EL (cell line): ENCODE data around the gene FAM25G.
A peak's percentile ranks its signal among the peaks of the same experiment; 100 is the strongest.
"Not testable (repeated sequence)": the region's sequence is repeated elsewhere in the genome, so short reads cannot be mapped to it uniquely, and the experiment has no call there.

Experiments used
- DNase-seq: peaks from one replicate; pipeline ENCODE4 v3.0.0-alpha.2; 2016

The FAM25G gene

GRCh38 chr10:47462577-47463358, 28.7 kb downstream of the FAM25G start:
- not testable (repeated sequence) for DNase-seq

DNA sequence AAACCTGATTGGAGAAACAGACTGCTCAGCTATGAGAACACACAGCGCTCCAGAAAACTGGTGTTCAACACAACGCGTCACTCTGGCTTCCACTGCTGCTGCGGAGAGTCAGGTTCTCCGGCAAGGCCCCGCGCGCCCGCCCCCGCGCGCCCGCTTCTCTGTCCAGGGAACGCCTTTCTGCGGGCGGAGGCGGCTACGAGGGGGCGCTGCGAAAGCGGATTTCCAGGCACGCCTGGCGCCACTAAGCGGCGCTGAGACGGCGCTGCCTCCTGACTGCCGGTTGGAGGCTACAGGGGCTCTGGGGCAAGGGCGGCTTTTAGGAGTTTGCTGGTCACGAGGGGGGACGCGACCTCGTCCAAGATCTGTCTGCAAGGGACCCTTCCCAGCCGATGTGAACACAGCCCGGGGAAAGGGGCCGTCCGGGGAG, 30.2 kb downstream of the FAM25G start:
- DNase-seq, result peak; percentile 56

GRCh38 chr10:47458466-47459154, 32.9 kb downstream of the FAM25G start:
- peak; percentile 79 for DNase-seq

DNA sequence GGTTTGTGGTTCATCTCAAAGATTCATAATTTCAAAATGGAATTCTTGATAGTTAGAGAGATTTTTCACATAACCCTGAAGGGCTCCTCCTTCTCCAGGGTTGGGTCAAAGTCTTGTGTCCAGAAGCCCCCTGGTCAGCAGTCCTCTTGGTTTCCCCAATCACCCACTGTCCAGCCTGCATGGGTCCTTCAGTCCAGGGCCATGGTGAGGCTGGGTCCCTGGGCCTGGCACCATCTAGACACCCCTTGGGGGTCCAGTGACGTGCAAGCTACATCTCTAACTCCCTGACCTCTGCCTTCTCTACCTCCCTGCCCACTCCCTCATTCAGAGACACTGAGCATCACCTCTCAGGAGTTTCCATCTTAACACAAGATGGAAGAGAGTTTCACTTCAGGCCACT, 33.7 kb downstream of the FAM25G start:
- no peak for DNase-seq

- no peak for DNase-seq
These were observed 34.0 kb downstream of the FAM25G start for GRCh38 chr10:47457528-47457820.

DNA sequence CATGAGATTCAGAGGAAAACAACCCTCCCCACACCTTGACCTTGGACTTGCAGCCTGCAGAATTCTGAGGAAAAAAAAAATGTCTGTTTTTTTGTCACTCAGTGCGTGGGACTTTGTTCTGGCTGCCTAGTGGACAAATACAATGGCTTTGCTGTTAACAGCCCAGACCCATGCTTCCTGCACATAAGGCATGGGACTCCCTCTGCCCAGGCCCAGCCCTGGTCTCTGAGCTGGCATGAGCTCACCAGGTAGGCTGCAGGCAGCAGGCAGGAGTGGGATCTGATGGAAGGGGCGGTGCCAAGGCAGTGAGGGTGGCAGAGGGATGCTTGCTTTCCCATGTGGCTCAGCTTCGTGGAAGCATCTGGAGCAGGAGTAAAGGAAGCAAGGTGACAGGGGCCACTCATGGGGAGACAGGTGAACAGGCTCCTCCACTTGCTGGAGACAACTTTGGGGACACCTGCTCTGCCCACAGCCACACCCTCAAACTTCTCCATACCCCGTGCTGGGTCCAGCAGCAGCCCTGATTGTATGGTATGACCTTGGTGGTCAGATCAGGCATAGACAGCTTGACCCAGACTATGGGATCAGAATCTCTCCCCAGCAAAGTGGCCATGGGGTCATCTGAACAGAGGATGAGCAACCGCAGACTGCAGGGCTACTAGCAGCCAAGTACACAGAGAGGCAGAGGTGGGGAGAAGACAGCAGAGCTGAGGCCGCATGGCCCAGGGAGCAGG, 34.5 kb downstream of the FAM25G start:
- no peak for DNase-seq

DNA sequence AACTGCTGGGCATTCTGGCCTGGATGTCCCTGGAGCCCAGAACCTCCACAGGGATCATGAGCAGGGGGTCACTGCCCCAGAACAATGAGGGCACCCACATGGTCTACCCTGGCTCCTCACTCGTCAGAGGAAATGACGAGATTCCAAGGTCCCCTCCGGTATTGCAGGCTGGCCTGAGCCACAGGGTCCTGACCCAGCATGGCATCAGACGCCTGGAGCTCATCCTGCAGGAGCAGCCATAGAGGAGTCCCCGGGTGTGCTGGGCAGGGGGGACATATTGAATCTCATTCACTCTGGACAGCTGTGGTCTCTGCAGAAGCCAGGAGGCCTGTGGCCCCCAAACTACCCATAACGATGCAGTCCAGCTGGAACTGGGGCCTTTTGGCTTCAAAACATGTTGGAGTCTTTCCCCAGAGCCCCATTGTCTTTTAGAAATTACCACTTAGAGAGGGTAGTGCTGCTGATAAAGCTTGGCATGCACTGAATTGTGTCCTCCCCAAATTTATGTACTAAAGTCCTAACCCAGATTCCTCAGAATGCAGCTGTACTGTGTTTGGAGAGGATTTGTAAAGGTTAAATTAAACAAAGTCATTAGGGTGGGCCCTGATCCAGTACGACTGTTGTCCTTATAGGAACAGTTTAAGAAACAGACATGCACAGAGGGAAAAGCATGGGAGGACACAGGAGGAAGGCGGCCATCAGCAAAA, 35.3 kb downstream of the FAM25G start:
- no peak for DNase-seq

DNA sequence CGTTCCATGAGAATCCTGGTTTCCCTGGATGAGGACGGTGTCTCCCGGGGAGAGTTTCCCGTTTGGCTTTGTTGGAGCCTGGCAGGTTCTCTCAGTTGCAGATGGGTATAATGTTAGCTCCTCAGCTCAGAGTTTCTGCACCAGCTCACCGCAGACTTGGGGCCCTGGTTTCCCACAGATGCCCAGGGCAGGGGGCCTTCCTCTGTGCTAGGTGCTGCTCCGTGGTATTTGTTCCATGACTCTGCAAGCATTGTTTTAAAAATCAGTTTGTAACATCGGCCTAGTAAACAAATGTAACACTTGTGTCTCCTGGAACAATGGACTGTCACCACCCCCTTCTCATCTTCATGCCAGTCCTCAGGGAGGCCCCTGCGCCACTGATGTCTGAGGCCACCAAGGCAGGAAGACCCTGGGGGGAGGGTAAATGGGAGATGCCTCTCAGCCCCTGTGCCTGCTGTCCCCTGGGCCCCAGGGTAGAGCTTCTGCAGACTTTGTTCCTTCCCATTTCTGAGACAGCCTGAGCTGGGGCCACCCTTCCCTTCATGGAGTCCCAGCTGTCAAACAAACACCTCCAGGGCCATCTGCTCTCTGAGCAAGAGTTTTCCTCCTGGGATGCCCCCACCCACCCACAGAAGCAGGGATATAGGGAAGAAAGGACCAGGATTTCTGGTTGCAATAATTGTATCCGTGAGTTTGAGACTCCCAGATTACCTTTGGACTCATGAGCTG, 36.0 kb downstream of the FAM25G start:
- DNase-seq, result not testable (repeated sequence)

GRCh38 chr10:47454780-47455058, 36.8 kb downstream of the FAM25G start:
- no peak for DNase-seq

- no peak for DNase-seq
These were observed 37.3 kb downstream of the FAM25G start for GRCh38 chr10:47454008-47454779.

DNA sequence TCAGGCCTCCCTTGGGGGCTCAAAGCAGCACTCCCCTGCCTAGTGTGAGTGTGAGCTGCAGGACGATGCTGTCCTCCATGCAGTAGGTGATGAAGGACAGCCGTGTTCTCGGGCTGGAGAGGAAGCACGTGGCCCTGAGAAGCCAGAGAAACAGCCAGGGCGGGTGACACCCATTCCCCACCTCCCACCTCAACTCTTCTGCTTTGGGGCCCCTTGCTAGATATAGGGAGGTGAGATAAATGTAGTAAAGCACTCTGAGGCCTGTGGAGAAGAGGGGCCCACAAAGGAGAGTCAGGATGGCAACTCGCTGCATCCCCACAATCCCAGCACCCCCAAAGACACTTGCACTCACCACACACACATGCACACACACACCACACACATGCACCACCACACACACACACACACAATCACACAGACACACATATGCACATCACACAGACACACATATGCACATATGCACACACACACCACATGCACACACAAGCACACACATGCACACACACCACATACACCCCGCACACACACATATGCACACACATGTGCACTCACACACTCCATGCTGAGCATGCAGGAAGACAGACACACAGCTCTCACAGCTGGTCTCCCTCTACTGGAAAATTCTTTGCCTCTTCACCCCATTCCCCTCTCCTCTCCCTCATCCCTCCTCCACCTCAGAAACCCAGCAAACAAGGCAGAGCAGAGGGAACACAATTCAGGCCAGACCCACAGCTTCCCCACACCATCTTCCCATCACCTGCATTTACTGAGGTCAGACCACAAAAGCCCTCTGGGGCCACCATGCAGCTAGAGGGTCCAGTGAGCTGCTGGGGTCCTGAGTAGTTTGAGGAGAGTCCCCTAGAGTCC, 38.1 kb downstream of the FAM25G start:
- DNase-seq, result no peak

- DNase-seq, result no peak
These were observed 38.9 kb downstream of the FAM25G start for GRCh38 chr10:47452495-47453140.

DNA sequence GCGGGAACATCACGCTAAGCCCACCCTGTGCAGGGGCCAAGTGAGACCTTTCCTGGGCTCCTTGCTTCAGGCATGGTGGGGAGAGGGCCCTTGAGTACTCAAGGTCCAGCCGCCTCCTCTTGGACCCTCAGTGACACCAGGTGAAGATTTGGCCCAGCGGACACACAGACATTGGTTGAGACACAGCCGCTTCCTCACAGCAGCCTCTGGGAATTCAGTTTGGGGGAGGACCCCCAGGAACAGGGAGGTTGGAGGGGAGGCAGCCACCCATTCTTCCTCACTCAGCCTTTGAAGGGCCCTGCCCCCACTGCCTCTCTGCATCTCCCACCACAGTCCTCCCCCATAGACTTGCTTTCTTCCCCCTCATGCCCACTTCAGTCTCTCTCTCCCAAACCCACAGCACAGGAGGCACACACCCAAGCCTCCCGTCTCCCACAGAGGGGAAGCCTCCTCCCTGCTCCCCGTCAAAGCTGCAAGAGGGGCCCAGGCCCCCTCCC, 39.5 kb downstream of the FAM25G start:
- no peak for DNase-seq

DNA sequence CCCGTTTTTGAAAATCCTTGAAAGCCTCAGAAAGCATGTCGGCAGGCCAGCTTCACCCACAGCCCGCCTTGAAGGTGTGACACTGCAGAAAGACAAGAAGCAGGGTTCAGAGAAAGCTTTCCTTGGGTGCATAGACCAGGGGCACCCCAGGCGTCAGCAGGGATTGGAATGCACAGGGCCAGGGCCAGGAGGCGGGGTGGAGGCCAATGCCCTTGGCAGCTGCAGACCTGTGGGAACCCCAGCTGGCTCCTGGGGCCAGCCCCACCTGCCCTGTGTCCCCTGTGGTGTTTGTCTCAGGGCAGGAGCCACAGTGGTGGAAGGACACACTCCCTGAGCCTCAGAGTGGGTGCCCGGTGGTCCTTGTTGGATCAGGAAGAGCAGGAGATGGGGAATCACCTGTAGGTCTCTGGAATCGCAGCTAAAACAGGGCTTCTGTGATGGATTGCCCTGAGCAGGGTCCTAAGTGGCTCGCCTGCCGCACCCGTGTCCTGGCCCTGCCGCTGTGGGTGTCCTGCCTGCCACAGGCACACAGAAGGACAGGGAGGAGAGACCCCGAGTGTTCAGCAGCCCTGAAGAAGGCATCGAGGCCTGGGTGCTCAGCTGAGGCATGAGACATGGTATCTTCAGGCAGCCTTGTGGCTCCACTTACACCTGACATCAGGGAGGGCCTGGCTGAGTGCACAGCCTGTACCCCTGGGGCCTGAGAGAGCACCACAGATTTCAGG, 40.1 kb downstream of the FAM25G start:
- DNase-seq, result no peak

DNA sequence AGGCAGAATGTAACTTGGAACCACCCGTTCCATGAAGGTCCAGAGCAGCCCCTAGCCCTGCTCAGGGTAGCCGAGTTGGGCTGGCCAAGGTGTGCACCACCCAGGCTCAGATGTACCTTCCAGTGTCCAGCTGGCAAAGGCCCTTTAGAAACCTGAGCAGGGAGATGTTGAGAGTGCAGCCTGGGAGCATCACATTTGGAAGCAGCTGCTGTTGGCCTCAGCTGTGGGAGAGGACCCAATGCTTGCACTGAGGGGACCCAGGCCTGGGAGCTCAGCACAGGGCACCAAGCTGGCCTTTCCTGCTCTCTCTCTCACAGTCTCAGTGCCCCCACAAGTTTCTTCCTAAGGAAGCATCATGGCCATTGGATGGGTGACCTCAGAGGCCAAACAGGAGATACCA, 41.1 kb downstream of the FAM25G start:
- DNase-seq, result no peak

DNA sequence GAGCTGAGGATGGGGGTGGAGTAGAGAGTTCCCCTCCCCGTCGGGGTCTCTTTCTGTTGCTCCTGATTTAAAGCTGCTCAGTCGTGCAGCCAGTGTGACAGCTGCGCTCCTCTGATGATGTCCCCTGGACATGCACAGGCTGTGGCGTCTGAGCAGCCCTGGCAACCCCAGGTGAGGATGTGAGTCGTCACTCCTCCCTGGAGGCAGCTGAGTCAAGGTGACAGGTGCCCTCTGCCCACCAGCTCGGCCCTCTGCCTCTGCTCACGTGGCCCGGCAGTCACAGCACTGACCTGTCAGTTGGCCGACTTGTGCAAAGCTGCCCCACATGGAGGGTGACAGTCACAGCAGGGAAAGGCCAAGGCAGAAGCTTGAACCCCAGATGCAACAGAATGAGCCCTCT, 41.5 kb downstream of the FAM25G start:
- no peak for DNase-seq

GRCh38 chr10:47449102-47449978, 42.2 kb downstream of the FAM25G start:
- DNase-seq, result no peak

DNA sequence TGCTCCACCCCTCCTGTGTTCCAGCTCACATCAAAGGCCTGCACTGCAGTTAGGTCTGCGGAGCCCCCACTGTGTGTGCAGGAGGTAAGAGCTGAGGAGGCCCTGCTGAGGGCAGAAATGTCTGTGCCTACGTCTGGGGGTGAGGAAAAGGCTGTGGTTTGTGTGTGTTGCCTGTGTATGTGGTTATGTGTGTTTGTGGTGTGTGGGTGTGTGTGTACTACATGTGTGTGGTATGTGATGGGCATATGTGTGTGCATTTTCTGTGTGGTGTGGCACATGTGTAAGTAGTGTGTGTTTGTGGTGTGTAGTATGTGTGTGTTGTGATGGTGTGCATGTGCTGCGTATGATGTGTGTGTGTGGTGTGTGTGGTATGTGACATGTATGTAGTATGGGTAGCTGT, 43.8 kb downstream of the FAM25G start:
- no peak for DNase-seq

- DNase-seq, result no peak
These were observed 44.3 kb downstream of the FAM25G start for GRCh38 chr10:47447209-47447608.
